ENCODE results near the gene PSMG4. TPM values are rescaled to one million over a fixed set of nuclear protein-coding genes. Genes with fewer than 3 reads are reported as not detected.

The PSMG4 gene
- total RNA-seq, 3 donors from 2014 or later = 14.8 to 19.8 (median 16.2) TPM

DNA sequence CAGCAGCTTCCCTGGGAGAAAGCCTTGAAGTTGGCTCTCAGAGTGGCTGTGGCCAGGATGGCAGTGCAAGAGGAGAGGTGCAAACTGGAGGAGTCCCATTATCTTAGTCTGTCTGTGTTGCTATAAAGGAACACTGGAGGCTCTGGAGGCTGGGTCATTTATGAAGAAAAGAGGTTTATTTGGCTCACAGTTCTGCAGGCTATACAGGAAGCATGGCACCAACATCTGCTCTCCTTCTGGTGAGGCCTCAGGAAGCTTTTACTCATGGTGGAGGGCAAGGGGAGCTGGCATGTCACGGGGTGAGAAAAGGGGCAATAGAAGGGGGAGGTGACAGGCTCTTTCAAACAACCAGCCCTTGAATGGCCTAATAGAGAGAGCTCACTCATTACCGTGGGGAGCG, 47.1 kb downstream of the PSMG4 start:
- Histone ChIP-seq H3K4me1 (ENCODE audit: low read depth) (peaks cover 4% of the 10 kb centered on the region), H3K9me3 (no peaks in the 10 kb centered on the region), H3K36me3 (ENCODE audit: low read depth) (no peaks in the 10 kb centered on the region), H3K4me3 (no peak overlapping the region)
- TF ChIP-seq CTCF (IDR thresholded peaks at IDR 0.05) = no peak
- DNase-seq = no peak
- intact Hi-C loops (cut with DNase I, micrococcal nuclease) = no loop called here
- no peak for ATAC-seq

- no peaks in the 10 kb centered on the region for H3K36me3 ChIP-seq (ENCODE audit: low read depth)
- ATAC-seq = no peak
- no peak for TF ChIP-seq CTCF (IDR thresholded peaks at IDR 0.05)
- H3K4me3 ChIP-seq = no peak overlapping the region
- intact Hi-C loops (cut with DNase I, micrococcal nuclease) = no loop called here
- peaks cover 4% of the 10 kb centered on the region for H3K4me1 ChIP-seq (ENCODE audit: low read depth)
- DNase-seq = no peak
- H3K9me3 ChIP-seq = no peaks in the 10 kb centered on the region
These were observed 48.1 kb downstream of the PSMG4 start for GRCh38 chr6:3306848-3307247.

GRCh38 chr6:3307436-3307835, 48.7 kb downstream of the PSMG4 start:
- DNase-seq (no peak), ATAC-seq (no peak)
- Histone ChIP-seq H3K4me1 (ENCODE audit: low read depth) (peaks cover 4% of the 10 kb centered on the region), H3K9me3 (no peaks in the 10 kb centered on the region), H3K4me3 (no peak overlapping the region), H3K36me3 (ENCODE audit: low read depth) (no peaks in the 10 kb centered on the region)
- TF ChIP-seq CTCF (IDR thresholded peaks at IDR 0.05) = no peak
- intact Hi-C loops (cut with DNase I, micrococcal nuclease) = no loop called here

DNA sequence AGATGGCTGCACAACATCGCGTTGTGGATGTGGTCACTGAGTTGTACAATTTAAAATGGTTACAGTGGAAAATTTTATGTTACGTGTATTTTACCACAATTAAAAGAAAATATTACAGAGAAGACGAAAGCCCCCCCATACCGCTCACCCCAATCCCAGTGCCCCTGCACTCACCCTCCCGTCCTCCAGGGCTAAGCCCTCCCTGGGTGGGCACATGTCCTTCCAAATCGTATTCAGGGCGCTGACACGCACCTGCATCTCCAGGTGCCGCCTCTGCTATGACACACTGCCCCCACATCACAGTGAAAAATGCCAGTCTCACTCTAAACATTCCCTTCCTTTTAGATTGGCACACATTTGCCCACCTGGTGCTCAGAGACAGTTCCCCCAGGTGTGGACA, 49.4 kb downstream of the PSMG4 start:
- ATAC-seq = no peak
- DNase-seq = no peak
- intact Hi-C loops (cut with DNase I, micrococcal nuclease) = no loop called here
- H3K4me1 ChIP-seq (ENCODE audit: low read depth) = peaks cover 4% of the 10 kb centered on the region
- H3K4me3 ChIP-seq = no peak overlapping the region
- TF ChIP-seq CTCF (IDR thresholded peaks at IDR 0.05) = no peak
- no peaks in the 10 kb centered on the region for H3K36me3 ChIP-seq (ENCODE audit: low read depth)
- no peaks in the 10 kb centered on the region for H3K9me3 ChIP-seq

DNA sequence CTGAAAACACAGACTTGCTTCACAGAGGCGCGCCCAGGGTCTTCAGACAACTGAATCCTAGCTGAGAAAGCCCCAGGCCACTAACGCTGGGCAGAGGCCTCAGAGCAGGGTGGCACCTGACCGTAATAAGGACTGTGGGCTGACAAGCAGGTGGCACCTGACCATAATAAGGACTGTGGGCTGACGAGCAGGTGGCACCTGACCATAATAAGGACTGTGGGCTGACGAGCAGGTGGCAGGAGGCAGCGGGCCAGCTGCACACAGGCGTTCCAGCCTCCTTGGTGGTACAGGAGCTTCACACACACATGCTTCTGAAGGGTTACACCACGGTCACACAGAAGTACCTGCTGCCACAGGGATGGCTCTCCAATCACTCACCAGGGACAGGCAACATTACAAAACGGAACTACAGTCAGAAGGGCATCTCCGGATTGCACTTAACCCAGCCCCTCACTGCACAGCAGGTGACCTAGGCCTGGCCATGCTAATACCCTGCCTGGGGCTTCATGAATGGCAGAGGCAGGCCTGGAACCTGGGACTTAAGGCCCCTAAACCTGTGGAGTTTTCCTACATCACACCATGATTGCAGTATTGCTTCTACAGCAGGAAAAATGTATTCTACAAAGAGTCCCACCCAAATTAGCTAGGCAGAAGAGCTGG, 50.8 kb downstream of the PSMG4 start:
- ATAC-seq (peak; percentile 65), DNase-seq (peak in 1 of 3 donors; percentile 22)
- Histone ChIP-seq H3K9me3 (no peaks in the 10 kb centered on the region), H3K4me1 (ENCODE audit: low read depth) (peaks cover 4% of the 10 kb centered on the region), H3K4me3 (no peak overlapping the region), H3K36me3 (ENCODE audit: low read depth) (no peaks in the 10 kb centered on the region)
- no peak for TF ChIP-seq CTCF (IDR thresholded peaks at IDR 0.05)
- intact Hi-C loops (cut with DNase I, micrococcal nuclease) = no loop called here

DNA sequence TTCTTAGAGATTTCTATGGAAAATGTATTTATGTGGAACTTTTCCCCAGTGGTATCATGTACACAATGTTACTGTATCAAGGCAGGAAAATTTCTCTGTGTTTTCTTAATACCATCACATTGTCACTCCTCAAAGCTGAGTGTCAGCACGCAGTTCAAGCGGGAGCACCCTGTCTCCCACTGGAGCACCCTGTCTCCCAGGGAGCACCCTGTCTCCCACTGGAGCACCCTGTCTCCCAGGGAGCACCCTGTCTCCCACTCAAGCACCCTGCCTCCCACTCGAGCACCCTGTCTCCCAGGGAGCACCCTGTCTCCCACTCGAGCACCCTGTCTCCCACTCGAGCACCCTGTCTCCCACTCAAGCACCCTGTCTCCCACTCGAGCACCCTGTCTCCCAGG, 51.3 kb downstream of the PSMG4 start:
- no peak for TF ChIP-seq CTCF (IDR thresholded peaks at IDR 0.05)
- H3K36me3 ChIP-seq (ENCODE audit: low read depth) = no peaks in the 10 kb centered on the region
- H3K4me3 ChIP-seq = no peak overlapping the region
- peaks cover 4% of the 10 kb centered on the region for H3K4me1 ChIP-seq (ENCODE audit: low read depth)
- intact Hi-C loops (cut with DNase I, micrococcal nuclease) = no loop called here
- H3K9me3 ChIP-seq = no peaks in the 10 kb centered on the region
- ATAC-seq (no peak), DNase-seq (no peak)
